Measurements from ENCODE around the gene CPNE5. TPM values are rescaled to one million over a fixed set of nuclear protein-coding genes. Genes with fewer than 3 reads are reported as not detected.

The CPNE5 gene
- total and polyA plus RNA-seq, 9 of the 15 experiments (the other 6 are each of a cell fraction or from before 2014, with no cell fraction given), result 0.14 to 1.0 (median 0.46) TPM; not detected in 2

GRCh38 chr6:36863670-36864540 lies 24.7 kb upstream of the CPNE5 start (continued):
- TF ChIP-seq NR4A1 (CRISPR knock-in tag; IDR thresholded peaks at IDR 0.05) (no peak), NR4A1 (tag; IDR thresholded peaks at IDR 0.05) (0 out of 2 replicates have a peak, but pooled peaks have one; percentile 25), CBFA2T2 (conservative IDR thresholded peaks at IDR 0.05) (peak; percentile 52; the same call in 1 of the 2 replicates), ZNF740 (CRISPR knock-in tag; IDR thresholded peaks at IDR 0.05) (peak; percentile 51; the same call in 1 of the 2 replicates), ZNF740 (tag; IDR thresholded peaks at IDR 0.05) (no peak)

GRCh38 chr6:36862848-36863382 lies 23.7 kb upstream of the CPNE5 start:
- peaks cover 87% of the 10 kb centered on the region for H3K36me3 ChIP-seq (ENCODE audit: control insufficient read depth, insufficient read depth, low read length)
- H3K27ac ChIP-seq (ENCODE audit: extremely low read depth, low read depth, low read length), result peak overlapping the region; percentile 84
- FAIRE-seq, result peak; percentile 15
- no peak for TF ChIP-seq ZNF717 (CRISPR knock-in tag; IDR thresholded peaks at IDR 0.05)
- no peak for TF ChIP-seq NR4A1 (CRISPR knock-in tag; IDR thresholded peaks at IDR 0.05)
- TF ChIP-seq NR4A1 (tag; IDR thresholded peaks at IDR 0.05), result 0 out of 2 replicates have a peak, but pooled peaks have one; percentile 77
- TF ChIP-seq HDGF (IDR thresholded peaks at IDR 0.05), result peak; percentile 39; the same call in 1 of the 2 replicates
- peak; percentile 53 for TF ChIP-seq PHF20 (IDR thresholded peaks at IDR 0.05; ENCODE audit: partially characterized antibody)
- TF ChIP-seq, protein P1, sequence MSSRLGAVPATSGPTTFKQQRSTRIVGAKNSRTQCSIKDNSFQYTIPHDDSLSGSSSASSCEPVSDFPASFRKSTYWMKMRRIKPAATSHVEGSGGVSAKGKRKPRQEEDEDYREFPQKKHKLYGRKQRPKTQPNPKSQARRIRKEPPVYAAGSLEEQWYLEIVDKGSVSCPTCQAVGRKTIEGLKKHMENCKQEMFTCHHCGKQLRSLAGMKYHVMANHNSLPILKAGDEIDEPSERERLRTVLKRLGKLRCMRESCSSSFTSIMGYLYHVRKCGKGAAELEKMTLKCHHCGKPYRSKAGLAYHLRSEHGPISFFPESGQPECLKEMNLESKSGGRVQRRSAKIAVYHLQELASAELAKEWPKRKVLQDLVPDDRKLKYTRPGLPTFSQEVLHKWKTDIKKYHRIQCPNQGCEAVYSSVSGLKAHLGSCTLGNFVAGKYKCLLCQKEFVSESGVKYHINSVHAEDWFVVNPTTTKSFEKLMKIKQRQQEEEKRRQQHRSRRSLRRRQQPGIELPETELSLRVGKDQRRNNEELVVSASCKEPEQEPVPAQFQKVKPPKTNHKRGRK (tag; IDR thresholded peaks at IDR 0.05), result 0 out of 2 replicates have a peak, but pooled peaks have one; percentile 20
- TF ChIP-seq, protein P2, sequence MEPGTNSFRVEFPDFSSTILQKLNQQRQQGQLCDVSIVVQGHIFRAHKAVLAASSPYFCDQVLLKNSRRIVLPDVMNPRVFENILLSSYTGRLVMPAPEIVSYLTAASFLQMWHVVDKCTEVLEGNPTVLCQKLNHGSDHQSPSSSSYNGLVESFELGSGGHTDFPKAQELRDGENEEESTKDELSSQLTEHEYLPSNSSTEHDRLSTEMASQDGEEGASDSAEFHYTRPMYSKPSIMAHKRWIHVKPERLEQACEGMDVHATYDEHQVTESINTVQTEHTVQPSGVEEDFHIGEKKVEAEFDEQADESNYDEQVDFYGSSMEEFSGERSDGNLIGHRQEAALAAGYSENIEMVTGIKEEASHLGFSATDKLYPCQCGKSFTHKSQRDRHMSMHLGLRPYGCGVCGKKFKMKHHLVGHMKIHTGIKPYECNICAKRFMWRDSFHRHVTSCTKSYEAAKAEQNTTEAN (CRISPR knock-in tag; IDR thresholded peaks at IDR 0.05), result no peak
- no peak for TF ChIP-seq PBX2 (CRISPR knock-in tag; IDR thresholded peaks at IDR 0.05; ENCODE audit: low read depth)
- TF ChIP-seq PBX2 (tag; conservative IDR thresholded peaks at IDR 0.05; ENCODE audit: low read depth), result no peak

More at GRCh38 chr6:36862848-36863382, 23.7 kb upstream of the CPNE5 start:
- Histone ChIP-seq H3K4me1 (replicated peaks in 1 of 2; ENCODE audit: control insufficient read depth in 2 of 2, insufficient read depth in 2 of 2, low read length in 2 of 2) (peaks cover 30 to 42% of the 10 kb centered on the region in 2 experiments), H3K9me1 (ENCODE audit: control insufficient read depth, insufficient read depth, low read length) (no peaks in the 10 kb centered on the region), H3K79me2 (ENCODE audit: control insufficient read depth, insufficient read depth, low read length) (peaks cover 95% of the 10 kb centered on the region), H3K9me3 (replicated peaks; ENCODE audit: control insufficient read depth, insufficient read depth, low read depth, low read length) (no peaks in the 10 kb centered on the region), H3K4me2 (ENCODE audit: insufficient read depth, low read length) (peak overlapping the region; percentile 65), H3K4me3 (no peak overlapping the region), H3K9ac (ENCODE audit: insufficient read depth in 1 of 2, low read depth in 2 of 2, low read length in 2 of 2) (peak overlapping the region in 1 of 2 experiments; percentile 65; a peak in 2 of 4 replicates), H4K20me1 (replicated peaks; ENCODE audit: control insufficient read depth, insufficient read depth, low read length) (no peaks in the 10 kb centered on the region), H3K27me3 (ENCODE audit: control insufficient read depth in 2 of 2, insufficient read depth in 2 of 2, low read length in 2 of 2) (no peaks in the 10 kb centered on the region), H2AFZ (ENCODE audit: low read depth, low read length) (peak overlapping the region; percentile 63; the same call in 1 of the 2 replicates)
- CTCF ChIA-PET (ENCODE audit: low intra/inter-chr PET ratio), result no interaction called here
- POLR2A ChIA-PET, result interaction anchor here (0.7 to 8.9 kb wide), 11 partner anchors 11 to 1233 kb away, joined by 3 to 80 read pairs (median 4); partner anchors contain the start of genes C6orf89 and PPIL1
- in situ Hi-C loops (cut with MboI) (no loop called here), intact Hi-C loops (cut with micrococcal nuclease) (no loop called here)
- 24% methylated on average over 4 of the region's 4 CpGs for WGBS (ENCODE audit: insufficient coverage, low coverage, missing lambda C conversion rate)
- ATAC-seq, result peak; percentile 3; the same call in 1 of the 3 replicates
- BruUV-seq (replicated peaks), result no TSS peak
- DNase-seq (ENCODE audit: extremely low read depth in 1 of 4, low spot score in 3 of 4), result no peak
